ENCODE results near the gene COG5.

The COG5 gene

DNA sequence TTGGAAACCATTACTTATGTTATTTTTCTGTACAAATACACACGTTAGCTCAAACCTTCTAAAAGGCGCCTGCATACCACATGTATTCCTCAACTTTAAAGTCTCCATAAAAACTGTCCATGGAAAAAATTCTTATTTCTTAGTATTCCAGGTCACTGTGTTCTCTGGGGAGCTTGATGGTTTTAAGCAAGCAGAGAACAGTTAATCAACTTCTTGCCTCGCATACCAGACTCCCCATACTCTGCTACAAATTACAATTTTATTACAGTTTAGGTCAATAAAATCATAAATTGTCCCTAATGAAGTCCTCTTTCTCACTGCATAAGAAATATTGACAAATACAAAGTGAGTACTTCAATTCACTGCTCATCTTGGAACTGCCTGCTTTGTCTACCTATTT, 170.9 kb downstream of the COG5 start:
- ATAC-seq: no peak
- TF ChIP-seq ZNF70 (CRISPR knock-in tag; IDR thresholded peaks at IDR 0.05) (no peak), ESRRG (CRISPR knock-in tag; IDR thresholded peaks at IDR 0.05) (no peak), TOX (CRISPR knock-in tag; IDR thresholded peaks at IDR 0.05; ENCODE audit: borderline replicate concordance) (no peak), ZFP3 (CRISPR knock-in tag; IDR thresholded peaks at IDR 0.05) (no peak)

DNA sequence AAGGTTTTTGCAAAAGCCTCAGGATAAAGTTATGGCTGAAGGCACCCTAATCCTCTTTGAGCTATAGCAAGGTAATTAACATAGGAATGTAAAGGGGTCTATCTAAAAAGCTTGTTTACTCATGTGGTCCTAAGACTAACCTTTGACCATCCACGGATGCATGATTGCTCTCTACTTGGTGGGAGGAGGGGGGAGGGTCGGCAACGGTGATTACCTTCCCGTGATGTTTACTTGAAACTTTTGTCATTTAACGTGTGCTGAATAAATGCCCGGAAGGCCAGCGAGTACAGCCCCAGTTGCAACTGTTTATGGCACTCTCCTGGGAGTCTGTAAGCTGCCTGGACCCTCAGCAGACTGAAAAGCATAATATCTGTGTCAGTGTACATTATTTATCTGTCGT, 172.8 kb downstream of the COG5 start:
- TF ChIP-seq, protein P1, sequence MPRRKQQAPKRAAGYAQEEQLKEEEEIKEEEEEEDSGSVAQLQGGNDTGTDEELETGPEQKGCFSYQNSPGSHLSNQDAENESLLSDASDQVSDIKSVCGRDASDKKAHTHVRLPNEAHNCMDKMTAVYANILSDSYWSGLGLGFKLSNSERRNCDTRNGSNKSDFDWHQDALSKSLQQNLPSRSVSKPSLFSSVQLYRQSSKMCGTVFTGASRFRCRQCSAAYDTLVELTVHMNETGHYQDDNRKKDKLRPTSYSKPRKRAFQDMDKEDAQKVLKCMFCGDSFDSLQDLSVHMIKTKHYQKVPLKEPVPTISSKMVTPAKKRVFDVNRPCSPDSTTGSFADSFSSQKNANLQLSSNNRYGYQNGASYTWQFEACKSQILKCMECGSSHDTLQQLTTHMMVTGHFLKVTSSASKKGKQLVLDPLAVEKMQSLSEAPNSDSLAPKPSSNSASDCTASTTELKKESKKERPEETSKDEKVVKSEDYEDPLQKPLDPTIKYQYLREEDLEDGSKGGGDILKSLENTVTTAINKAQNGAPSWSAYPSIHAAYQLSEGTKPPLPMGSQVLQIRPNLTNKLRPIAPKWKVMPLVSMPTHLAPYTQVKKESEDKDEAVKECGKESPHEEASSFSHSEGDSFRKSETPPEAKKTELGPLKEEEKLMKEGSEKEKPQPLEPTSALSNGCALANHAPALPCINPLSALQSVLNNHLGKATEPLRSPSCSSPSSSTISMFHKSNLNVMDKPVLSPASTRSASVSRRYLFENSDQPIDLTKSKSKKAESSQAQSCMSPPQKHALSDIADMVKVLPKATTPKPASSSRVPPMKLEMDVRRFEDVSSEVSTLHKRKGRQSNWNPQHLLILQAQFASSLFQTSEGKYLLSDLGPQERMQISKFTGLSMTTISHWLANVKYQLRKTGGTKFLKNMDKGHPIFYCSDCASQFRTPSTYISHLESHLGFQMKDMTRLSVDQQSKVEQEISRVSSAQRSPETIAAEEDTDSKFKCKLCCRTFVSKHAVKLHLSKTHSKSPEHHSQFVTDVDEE (CRISPR knock-in tag; IDR thresholded peaks at IDR 0.05): no peak
- TF ChIP-seq ZNF565 (CRISPR knock-in tag; conservative IDR thresholded peaks at IDR 0.05; ENCODE audit: low read depth) (no peak), BACH2 (CRISPR knock-in tag; IDR thresholded peaks at IDR 0.05; ENCODE audit: borderline replicate concordance) (no peak), CSDC2 (CRISPR knock-in tag; IDR thresholded peaks at IDR 0.05) (no peak), ZNF8 (CRISPR knock-in tag; IDR thresholded peaks at IDR 0.05) (no peak)
- TF ChIP-seq, protein P2, sequence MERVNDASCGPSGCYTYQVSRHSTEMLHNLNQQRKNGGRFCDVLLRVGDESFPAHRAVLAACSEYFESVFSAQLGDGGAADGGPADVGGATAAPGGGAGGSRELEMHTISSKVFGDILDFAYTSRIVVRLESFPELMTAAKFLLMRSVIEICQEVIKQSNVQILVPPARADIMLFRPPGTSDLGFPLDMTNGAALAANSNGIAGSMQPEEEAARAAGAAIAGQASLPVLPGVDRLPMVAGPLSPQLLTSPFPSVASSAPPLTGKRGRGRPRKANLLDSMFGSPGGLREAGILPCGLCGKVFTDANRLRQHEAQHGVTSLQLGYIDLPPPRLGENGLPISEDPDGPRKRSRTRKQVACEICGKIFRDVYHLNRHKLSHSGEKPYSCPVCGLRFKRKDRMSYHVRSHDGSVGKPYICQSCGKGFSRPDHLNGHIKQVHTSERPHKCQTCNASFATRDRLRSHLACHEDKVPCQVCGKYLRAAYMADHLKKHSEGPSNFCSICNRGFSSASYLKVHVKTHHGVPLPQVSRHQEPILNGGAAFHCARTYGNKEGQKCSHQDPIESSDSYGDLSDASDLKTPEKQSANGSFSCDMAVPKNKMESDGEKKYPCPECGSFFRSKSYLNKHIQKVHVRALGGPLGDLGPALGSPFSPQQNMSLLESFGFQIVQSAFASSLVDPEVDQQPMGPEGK (CRISPR knock-in tag; IDR thresholded peaks at IDR 0.05; ENCODE audit: borderline replicate concordance): no peak
- TF ChIP-seq, protein P3, sequence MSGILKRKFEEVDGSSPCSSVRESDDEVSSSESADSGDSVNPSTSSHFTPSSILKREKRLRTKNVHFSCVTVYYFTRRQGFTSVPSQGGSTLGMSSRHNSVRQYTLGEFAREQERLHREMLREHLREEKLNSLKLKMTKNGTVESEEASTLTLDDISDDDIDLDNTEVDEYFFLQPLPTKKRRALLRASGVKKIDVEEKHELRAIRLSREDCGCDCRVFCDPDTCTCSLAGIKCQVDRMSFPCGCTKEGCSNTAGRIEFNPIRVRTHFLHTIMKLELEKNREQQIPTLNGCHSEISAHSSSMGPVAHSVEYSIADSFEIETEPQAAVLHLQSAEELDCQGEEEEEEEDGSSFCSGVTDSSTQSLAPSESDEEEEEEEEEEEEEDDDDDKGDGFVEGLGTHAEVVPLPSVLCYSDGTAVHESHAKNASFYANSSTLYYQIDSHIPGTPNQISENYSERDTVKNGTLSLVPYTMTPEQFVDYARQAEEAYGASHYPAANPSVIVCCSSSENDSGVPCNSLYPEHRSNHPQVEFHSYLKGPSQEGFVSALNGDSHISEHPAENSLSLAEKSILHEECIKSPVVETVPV (CRISPR knock-in tag; IDR thresholded peaks at IDR 0.05): no peak
- TF ChIP-seq, protein P4, sequence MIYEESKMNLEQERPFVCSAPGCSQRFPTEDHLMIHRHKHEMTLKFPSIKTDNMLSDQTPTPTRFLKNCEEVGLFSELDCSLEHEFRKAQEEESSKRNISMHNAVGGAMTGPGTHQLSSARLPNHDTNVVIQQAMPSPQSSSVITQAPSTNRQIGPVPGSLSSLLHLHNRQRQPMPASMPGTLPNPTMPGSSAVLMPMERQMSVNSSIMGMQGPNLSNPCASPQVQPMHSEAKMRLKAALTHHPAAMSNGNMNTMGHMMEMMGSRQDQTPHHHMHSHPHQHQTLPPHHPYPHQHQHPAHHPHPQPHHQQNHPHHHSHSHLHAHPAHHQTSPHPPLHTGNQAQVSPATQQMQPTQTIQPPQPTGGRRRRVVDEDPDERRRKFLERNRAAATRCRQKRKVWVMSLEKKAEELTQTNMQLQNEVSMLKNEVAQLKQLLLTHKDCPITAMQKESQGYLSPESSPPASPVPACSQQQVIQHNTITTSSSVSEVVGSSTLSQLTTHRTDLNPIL (CRISPR knock-in tag; IDR thresholded peaks at IDR 0.05; ENCODE audit: low read depth): no peak
- ATAC-seq: no peak

DNA sequence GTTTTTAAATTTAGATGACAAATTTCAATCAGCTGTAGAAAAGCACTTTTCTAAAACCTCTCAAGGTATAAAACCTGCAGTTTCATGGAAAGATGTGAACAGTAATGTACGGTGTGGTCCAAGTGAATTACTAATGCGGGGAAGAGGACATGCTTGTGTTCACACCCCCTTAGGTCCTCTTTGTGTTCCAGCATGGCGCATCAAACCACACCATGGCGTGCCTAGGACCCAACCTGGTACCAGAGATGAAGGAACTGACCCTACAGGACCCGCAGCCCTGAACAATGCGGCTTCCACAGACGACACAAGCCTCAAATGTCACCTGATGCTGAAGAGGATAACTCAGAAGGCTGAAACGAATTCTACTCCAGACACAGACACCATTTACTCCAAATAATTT, 175.1 kb downstream of the COG5 start:
- TF ChIP-seq ZNF565 (CRISPR knock-in tag; conservative IDR thresholded peaks at IDR 0.05; ENCODE audit: low read depth) (no peak), RARB (CRISPR knock-in tag; IDR thresholded peaks at IDR 0.05) (no peak), ZFP3 (CRISPR knock-in tag; IDR thresholded peaks at IDR 0.05) (no peak), ISL1 (CRISPR knock-in tag; IDR thresholded peaks at IDR 0.05) (no peak), GLIS3 (CRISPR knock-in tag; IDR thresholded peaks at IDR 0.05) (no peak), CSDC2 (CRISPR knock-in tag; IDR thresholded peaks at IDR 0.05) (no peak), ESRRG (CRISPR knock-in tag; IDR thresholded peaks at IDR 0.05) (no peak), ZC3H10 (CRISPR knock-in tag; IDR thresholded peaks at IDR 0.05) (no peak), ZNF8 (CRISPR knock-in tag; IDR thresholded peaks at IDR 0.05) (no peak), ARNTL (CRISPR knock-in tag; IDR thresholded peaks at IDR 0.05; ENCODE audit: borderline replicate concordance, low read depth) (no peak), ZFP30 (CRISPR knock-in tag; IDR thresholded peaks at IDR 0.05) (no peak), BACH2 (CRISPR knock-in tag; IDR thresholded peaks at IDR 0.05; ENCODE audit: borderline replicate concordance) (no peak)
- TF ChIP-seq, protein P3 (CRISPR knock-in tag; IDR thresholded peaks at IDR 0.05): no peak
- TF ChIP-seq, protein P5, sequence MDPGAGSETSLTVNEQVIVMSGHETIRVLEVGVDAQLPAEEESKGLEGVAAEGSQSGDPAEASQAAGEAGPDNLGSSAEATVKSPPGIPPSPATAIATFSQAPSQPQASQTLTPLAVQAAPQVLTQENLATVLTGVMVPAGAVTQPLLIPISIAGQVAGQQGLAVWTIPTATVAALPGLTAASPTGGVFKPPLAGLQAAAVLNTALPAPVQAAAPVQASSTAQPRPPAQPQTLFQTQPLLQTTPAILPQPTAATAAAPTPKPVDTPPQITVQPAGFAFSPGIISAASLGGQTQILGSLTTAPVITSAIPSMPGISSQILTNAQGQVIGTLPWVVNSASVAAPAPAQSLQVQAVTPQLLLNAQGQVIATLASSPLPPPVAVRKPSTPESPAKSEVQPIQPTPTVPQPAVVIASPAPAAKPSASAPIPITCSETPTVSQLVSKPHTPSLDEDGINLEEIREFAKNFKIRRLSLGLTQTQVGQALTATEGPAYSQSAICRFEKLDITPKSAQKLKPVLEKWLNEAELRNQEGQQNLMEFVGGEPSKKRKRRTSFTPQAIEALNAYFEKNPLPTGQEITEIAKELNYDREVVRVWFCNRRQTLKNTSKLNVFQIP (CRISPR knock-in tag; IDR thresholded peaks at IDR 0.05; ENCODE audit: borderline replicate concordance, low read depth): no peak
- TF ChIP-seq, protein P2 (CRISPR knock-in tag; IDR thresholded peaks at IDR 0.05; ENCODE audit: borderline replicate concordance): no peak
- ATAC-seq: no peak
